ENCODE results near the gene POLR2B.

The POLR2B gene

GRCh38 chr4:57073559-57073958 lies 94.9 kb downstream of the POLR2B start:
- H3K18ac ChIP-seq (ENCODE audit: low read length): no peak overlapping the region
- H2BK5ac ChIP-seq (ENCODE audit: low read length): no peak overlapping the region
- H3K9ac ChIP-seq (ENCODE audit: low read length): no peak overlapping the region
- no peak overlapping the region for H2BK120ac ChIP-seq (ENCODE audit: low read depth, low read length)
- no peak overlapping the region for H4K8ac ChIP-seq (ENCODE audit: low read depth, low read length)
- no peak overlapping the region for H3K56ac ChIP-seq (ENCODE audit: low read length)
- no peak overlapping the region for H3K23ac ChIP-seq (ENCODE audit: low read length)
- no peak overlapping the region for H3K27ac ChIP-seq (ENCODE audit: low read depth, low read length)
- no peaks in the 10 kb centered on the region for H3K36me3 ChIP-seq (ENCODE audit: control insufficient read depth, insufficient read depth, low read length)
- H3K4me2 ChIP-seq (ENCODE audit: low read length): no peak overlapping the region
- no peak for DNase-seq
- H2AK5ac ChIP-seq (ENCODE audit: low read length): no peak overlapping the region
- H2BK15ac ChIP-seq (replicated peaks; ENCODE audit: low read depth): no peak overlapping the region
- H3K4me1 ChIP-seq (ENCODE audit: control insufficient read depth, low read depth, low read length): no peaks in the 10 kb centered on the region
- H3K4me3 ChIP-seq (ENCODE audit: low read length): no peak overlapping the region
- H3K27me3 ChIP-seq (ENCODE audit: insufficient read depth, low read length, poor library complexity): no peaks in the 10 kb centered on the region
- H3K4ac ChIP-seq (ENCODE audit: low read depth, low read length): no peak overlapping the region
- H4K5ac ChIP-seq (ENCODE audit: low read length): no peak overlapping the region
- H3K79me1 ChIP-seq (ENCODE audit: low read length): no peaks in the 10 kb centered on the region
- no CpG with 5 or more reads among the region's 5 CpGs for WGBS (ENCODE audit: extremely low coverage, insufficient coverage, low lambda C conversion rate)
- no peaks in the 10 kb centered on the region for H3K79me2 ChIP-seq (ENCODE audit: control insufficient read depth, insufficient read depth, low read length)

- Histone ChIP-seq H3K4ac (ENCODE audit: low read depth, low read length) (no peak overlapping the region), H3K4me1 (ENCODE audit: control insufficient read depth, low read depth, low read length) (peaks cover 5% of the 10 kb centered on the region), H3K9ac (ENCODE audit: low read length) (no peak overlapping the region), H4K5ac (ENCODE audit: low read length) (no peak overlapping the region), H3K79me2 (ENCODE audit: control insufficient read depth, insufficient read depth, low read length) (no peaks in the 10 kb centered on the region), H3K4me2 (ENCODE audit: low read length) (no peak overlapping the region), H2AK5ac (ENCODE audit: low read length) (no peak overlapping the region), H4K8ac (ENCODE audit: low read depth, low read length) (no peak overlapping the region), H3K27me3 (ENCODE audit: insufficient read depth, low read length, poor library complexity) (no peaks in the 10 kb centered on the region), H2BK15ac (replicated peaks; ENCODE audit: low read depth) (no peak overlapping the region), H2BK5ac (ENCODE audit: low read length) (no peak overlapping the region), H3K27ac (ENCODE audit: low read depth, low read length) (no peak overlapping the region), H3K18ac (ENCODE audit: low read length) (no peak overlapping the region), H3K23ac (ENCODE audit: low read length) (no peak overlapping the region), H3K79me1 (ENCODE audit: low read length) (no peaks in the 10 kb centered on the region), H2BK120ac (ENCODE audit: low read depth, low read length) (no peak overlapping the region), H3K4me3 (ENCODE audit: low read length) (no peak overlapping the region), H3K36me3 (ENCODE audit: control insufficient read depth, insufficient read depth, low read length) (no peaks in the 10 kb centered on the region), H3K56ac (ENCODE audit: low read length) (no peak overlapping the region)
- no CpG with 5 or more reads among the region's 4 CpGs for WGBS (ENCODE audit: extremely low coverage, insufficient coverage, low lambda C conversion rate)
- DNase-seq: no peak
Observed at GRCh38 chr4:57074744-57075143, 96.0 kb downstream of the POLR2B start.

DNA sequence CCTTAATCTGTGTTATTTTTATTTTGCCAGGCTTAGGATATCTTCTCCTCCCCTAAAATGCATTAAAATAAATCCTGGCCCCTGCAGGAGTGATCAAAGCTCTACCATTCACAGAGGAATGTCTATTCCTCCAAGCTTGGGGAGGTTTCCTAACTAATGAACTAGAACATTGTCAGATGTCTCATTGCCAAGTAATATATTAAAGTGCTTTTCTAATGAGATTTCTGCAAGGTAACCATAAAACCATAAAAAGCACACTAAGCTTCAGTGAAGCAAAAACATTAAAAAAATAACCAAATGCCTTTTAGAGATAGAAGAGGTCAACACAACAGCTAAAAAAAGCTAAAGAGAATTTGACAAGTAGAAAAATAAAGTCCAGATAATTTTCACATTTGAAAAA lies 96.7 kb downstream of the POLR2B start:
- Histone ChIP-seq H3K36me3 (ENCODE audit: control insufficient read depth, insufficient read depth, low read length) (no peaks in the 10 kb centered on the region), H3K4me3 (ENCODE audit: low read length) (no peak overlapping the region), H3K18ac (ENCODE audit: low read length) (no peak overlapping the region), H2BK15ac (replicated peaks; ENCODE audit: low read depth) (no peak overlapping the region), H4K5ac (ENCODE audit: low read length) (no peak overlapping the region), H2AK5ac (ENCODE audit: low read length) (no peak overlapping the region), H3K27ac (ENCODE audit: low read depth, low read length) (no peak overlapping the region), H3K4me2 (ENCODE audit: low read length) (no peak overlapping the region), H3K27me3 (ENCODE audit: insufficient read depth, low read length, poor library complexity) (no peaks in the 10 kb centered on the region), H2BK120ac (ENCODE audit: low read depth, low read length) (no peak overlapping the region), H2BK5ac (ENCODE audit: low read length) (no peak overlapping the region), H3K23ac (ENCODE audit: low read length) (no peak overlapping the region), H3K56ac (ENCODE audit: low read length) (no peak overlapping the region), H4K8ac (ENCODE audit: low read depth, low read length) (no peak overlapping the region), H3K79me2 (ENCODE audit: control insufficient read depth, insufficient read depth, low read length) (no peaks in the 10 kb centered on the region), H3K9ac (ENCODE audit: low read length) (no peak overlapping the region), H3K4me1 (ENCODE audit: control insufficient read depth, low read depth, low read length) (peaks cover 5% of the 10 kb centered on the region), H3K79me1 (ENCODE audit: low read length) (no peaks in the 10 kb centered on the region), H3K4ac (ENCODE audit: low read depth, low read length) (no peak overlapping the region)
- DNase-seq: no peak

GRCh38 chr4:57076646-57077045 lies 98.0 kb downstream of the POLR2B start:
- no peak overlapping the region for H3K27ac ChIP-seq (ENCODE audit: low read depth, low read length)
- H3K79me2 ChIP-seq (ENCODE audit: control insufficient read depth, insufficient read depth, low read length): no peaks in the 10 kb centered on the region
- H3K79me1 ChIP-seq (ENCODE audit: low read length): no peaks in the 10 kb centered on the region
- H2BK120ac ChIP-seq (ENCODE audit: low read depth, low read length): no peak overlapping the region
- peak overlapping the region; percentile 32 for H3K18ac ChIP-seq (ENCODE audit: low read length)
- no peak overlapping the region for H3K4me2 ChIP-seq (ENCODE audit: low read length)
- H4K8ac ChIP-seq (ENCODE audit: low read depth, low read length): no peak overlapping the region
- no peak overlapping the region for H2BK5ac ChIP-seq (ENCODE audit: low read length)
- peaks cover 7% of the 10 kb centered on the region for H3K4me1 ChIP-seq (ENCODE audit: control insufficient read depth, low read depth, low read length)
- WGBS (ENCODE audit: extremely low coverage, insufficient coverage, low lambda C conversion rate): no CpG with 5 or more reads among the region's 4 CpGs
- H3K4ac ChIP-seq (ENCODE audit: low read depth, low read length): peak overlapping the region; percentile 70
- no peak overlapping the region for H3K56ac ChIP-seq (ENCODE audit: low read length)
- no peak overlapping the region for H3K23ac ChIP-seq (ENCODE audit: low read length)
- no peak overlapping the region for H3K9ac ChIP-seq (ENCODE audit: low read length)
- no peak overlapping the region for H4K5ac ChIP-seq (ENCODE audit: low read length)
- H2BK15ac ChIP-seq (replicated peaks; ENCODE audit: low read depth): no peak overlapping the region
- H3K27me3 ChIP-seq (ENCODE audit: insufficient read depth, low read length, poor library complexity): no peaks in the 10 kb centered on the region
- no peaks in the 10 kb centered on the region for H3K36me3 ChIP-seq (ENCODE audit: control insufficient read depth, insufficient read depth, low read length)
- no peak overlapping the region for H3K4me3 ChIP-seq (ENCODE audit: low read length)
- no peak overlapping the region for H2AK5ac ChIP-seq (ENCODE audit: low read length)
- DNase-seq: no peak

DNA sequence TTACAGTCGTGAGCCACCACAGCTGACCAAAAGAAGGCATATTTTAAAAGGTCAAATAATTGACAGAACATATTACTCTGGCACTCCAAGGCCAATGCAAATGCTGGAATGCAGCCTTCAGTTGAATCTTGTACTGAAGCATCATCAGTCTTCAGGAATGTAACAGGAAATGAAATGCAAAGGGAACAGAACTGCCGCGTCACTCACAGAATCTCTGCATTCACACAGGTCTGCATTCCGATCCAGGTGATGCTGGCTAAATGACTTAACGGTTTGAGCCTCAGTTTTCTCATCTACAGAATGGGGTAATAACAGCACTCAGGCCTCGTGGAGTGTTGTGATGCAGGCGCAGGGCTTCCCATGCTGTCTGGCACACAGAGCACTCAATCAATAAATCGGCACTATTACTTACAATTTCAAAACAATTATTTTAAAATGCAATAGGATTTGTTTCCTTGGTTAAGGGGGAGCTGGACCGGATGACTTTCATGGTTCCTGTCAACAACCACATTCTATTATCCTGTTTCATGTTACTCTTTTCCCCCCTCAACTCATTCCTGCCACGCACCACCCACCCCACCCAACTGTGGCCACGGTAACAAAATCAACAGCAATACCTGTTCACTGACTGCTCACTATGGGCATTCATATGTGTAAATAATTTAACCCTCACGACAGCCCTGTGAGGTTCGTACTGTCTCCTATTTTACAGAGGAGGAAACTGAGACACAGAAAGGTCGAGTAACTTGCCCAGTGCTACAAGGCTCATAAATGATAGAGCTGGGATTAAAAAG lies 99.1 kb downstream of the POLR2B start:
- Histone ChIP-seq H3K4me1 (ENCODE audit: control insufficient read depth, low read depth, low read length) (peaks cover 9% of the 10 kb centered on the region), H3K4ac (ENCODE audit: low read depth, low read length) (peak overlapping the region; percentile 92), H3K27me3 (ENCODE audit: insufficient read depth, low read length, poor library complexity) (no peaks in the 10 kb centered on the region), H4K5ac (ENCODE audit: low read length) (no peak overlapping the region), H3K9ac (ENCODE audit: low read length) (no peak overlapping the region), H3K56ac (ENCODE audit: low read length) (peak overlapping the region; percentile 51), H2BK5ac (ENCODE audit: low read length) (peak overlapping the region; percentile 6), H3K23ac (ENCODE audit: low read length) (no peak overlapping the region), H3K79me1 (ENCODE audit: low read length) (no peaks in the 10 kb centered on the region), H3K18ac (ENCODE audit: low read length) (peak overlapping the region; percentile 66), H3K4me3 (ENCODE audit: low read length) (no peak overlapping the region), H2BK120ac (ENCODE audit: low read depth, low read length) (peak overlapping the region; percentile 86), H4K8ac (ENCODE audit: low read depth, low read length) (no peak overlapping the region), H2BK15ac (replicated peaks; ENCODE audit: low read depth) (peak overlapping the region; percentile 92), H3K79me2 (ENCODE audit: control insufficient read depth, insufficient read depth, low read length) (no peaks in the 10 kb centered on the region), H3K27ac (ENCODE audit: low read depth, low read length) (peak overlapping the region; percentile 81), H3K4me2 (ENCODE audit: low read length) (no peak overlapping the region), H2AK5ac (ENCODE audit: low read length) (peak overlapping the region; percentile 40), H3K36me3 (ENCODE audit: control insufficient read depth, insufficient read depth, low read length) (no peaks in the 10 kb centered on the region)
- DNase-seq: peak; percentile 95
- WGBS (ENCODE audit: extremely low coverage, insufficient coverage, low lambda C conversion rate): no CpG with 5 or more reads among the region's 14 CpGs

Data from mesendoderm (in vitro differentiated cells).